Suprapubic skin (tissue), 4 donors: ENCODE measurements around the gene CLK2.

ENCODE experiments used
- EP300 ChIP-seq: sonication (generic); formaldehyde crosslinking; IDR thresholded peaks from one replicate; pipeline ENCODE4 v1.6.1; 2017; ENCODE audit warnings: antibody characterized with exemption
- POLR2A ChIP-seq, 2 donors: fragments of 450-650 bp; IDR thresholded peaks; one replicate each; pipeline ENCODE4 v1.6.1; 2017; ENCODE audit warnings: antibody characterized with exemption in 2 of 2, mild to moderate bottlenecking in 2 of 2, moderate library complexity in 2 of 2
- POLR2AphosphoS5 ChIP-seq, 3 donors: sonication (generic); formaldehyde crosslinking; IDR thresholded peaks; one replicate each; pipeline ENCODE4 v1.6.1; 2017; ENCODE audit warnings: antibody characterized with exemption in 3 of 3
- TF ChIP-seq, protein P1 (sequence below), 2 donors: fragments of 200-600 bp in 1 of 2; fragments of 450-650 bp in 1 of 2; sonication (generic) in 1 of 2; IDR thresholded peaks; one replicate each; pipeline ENCODE4 v1.5.1; 2016 to 2019; ENCODE audit warnings: antibody characterized with exemption in 2 of 2, mild to moderate bottlenecking in 1 of 2, moderate library complexity in 1 of 2

DNA sequence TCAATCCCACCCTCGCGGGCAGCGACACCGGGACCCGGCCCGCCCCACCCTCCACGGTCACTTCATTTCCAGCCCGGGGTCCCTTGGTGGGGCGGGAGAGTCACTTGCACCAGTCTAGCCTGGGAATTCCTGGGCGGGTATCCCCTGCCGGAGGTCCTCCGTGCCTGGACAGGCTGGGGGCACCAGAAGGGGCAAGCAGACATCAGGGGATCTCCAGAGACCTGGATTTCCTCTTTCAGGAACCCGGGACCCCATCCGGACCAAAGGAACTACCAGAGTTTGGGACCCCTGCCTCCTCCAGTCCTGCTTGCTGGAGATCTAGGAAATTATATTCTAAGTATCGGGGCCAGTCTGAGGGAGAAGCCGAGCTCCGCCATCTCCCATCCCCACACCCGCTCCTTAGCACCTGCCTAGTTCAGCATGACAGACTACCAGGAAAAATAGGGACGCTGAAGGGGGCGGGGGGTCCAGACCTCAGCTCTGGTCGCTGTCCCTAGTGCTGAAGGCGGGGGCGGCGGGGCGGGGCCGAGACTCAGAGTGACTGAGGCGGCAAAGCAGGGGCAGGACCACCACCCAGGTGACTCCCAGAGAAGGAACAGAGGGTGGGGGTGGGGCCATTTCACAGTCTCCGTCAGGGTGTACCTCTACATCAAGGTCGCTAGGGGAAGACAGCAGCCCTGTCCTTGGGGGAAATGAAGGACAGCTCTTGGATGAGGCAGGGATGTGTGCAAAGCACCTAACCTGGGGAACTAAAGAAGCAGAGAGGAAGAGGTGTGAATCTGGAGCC, 4.8 kb upstream of the CLK2 start:
- TF ChIP-seq POLR2A (IDR thresholded peaks at IDR 0.05), result no peak
- TF ChIP-seq, protein P1, sequence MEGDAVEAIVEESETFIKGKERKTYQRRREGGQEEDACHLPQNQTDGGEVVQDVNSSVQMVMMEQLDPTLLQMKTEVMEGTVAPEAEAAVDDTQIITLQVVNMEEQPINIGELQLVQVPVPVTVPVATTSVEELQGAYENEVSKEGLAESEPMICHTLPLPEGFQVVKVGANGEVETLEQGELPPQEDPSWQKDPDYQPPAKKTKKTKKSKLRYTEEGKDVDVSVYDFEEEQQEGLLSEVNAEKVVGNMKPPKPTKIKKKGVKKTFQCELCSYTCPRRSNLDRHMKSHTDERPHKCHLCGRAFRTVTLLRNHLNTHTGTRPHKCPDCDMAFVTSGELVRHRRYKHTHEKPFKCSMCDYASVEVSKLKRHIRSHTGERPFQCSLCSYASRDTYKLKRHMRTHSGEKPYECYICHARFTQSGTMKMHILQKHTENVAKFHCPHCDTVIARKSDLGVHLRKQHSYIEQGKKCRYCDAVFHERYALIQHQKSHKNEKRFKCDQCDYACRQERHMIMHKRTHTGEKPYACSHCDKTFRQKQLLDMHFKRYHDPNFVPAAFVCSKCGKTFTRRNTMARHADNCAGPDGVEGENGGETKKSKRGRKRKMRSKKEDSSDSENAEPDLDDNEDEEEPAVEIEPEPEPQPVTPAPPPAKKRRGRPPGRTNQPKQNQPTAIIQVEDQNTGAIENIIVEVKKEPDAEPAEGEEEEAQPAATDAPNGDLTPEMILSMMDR (IDR thresholded peaks at IDR 0.05), result peak in 1 of 2 donors; percentile 39
- no peak for TF ChIP-seq EP300
- no peak for TF ChIP-seq POLR2AphosphoS5 (IDR thresholded peaks at IDR 0.05)
